Adrenal gland (tissue), 12 donors: ENCODE data around the gene PLAAT4. TPM values are rescaled to one million over a fixed set of nuclear protein-coding genes. Genes with fewer than 3 reads are reported as not detected.

ENCODE experiments used
- DNase-seq, 7 donors: peaks; one replicate each; pipeline ENCODE4 v3.0.0-alpha.2; 2019 to 2020
- H3K27ac ChIP-seq, 5 donors: fragments of 200-600 bp; sonication (generic) in 4 of 5; 1 replicate in 3 of 5; 2 replicates in 2 of 5; pipeline versions ENCODE4 v1.5.1 to v1.8.0; 2016 to 2020; ENCODE audit warnings: mild to moderate bottlenecking in 1 of 5
- H3K27me3 ChIP-seq: fragments of 200-600 bp; 2 replicates; pipeline ENCODE4 v1.8.0; 2021
- H3K36me3 ChIP-seq, 2 donors: fragments of 200-600 bp; replicated peaks in 1 of 2; 1 replicate in 1 of 2; 2 replicates in 1 of 2; pipeline versions ENCODE4 v1.5.1 to v1.8.0; 2018 to 2022
- H3K4me1 ChIP-seq, 2 donors: fragments of 200-600 bp; replicated peaks in 1 of 2; 1 replicate in 1 of 2; 2 replicates in 1 of 2; pipeline versions ENCODE4 v1.5.1 to v1.8.0; 2018 to 2021
- H3K4me3 ChIP-seq, 4 donors: fragments of 200-600 bp; sonication (generic) in 3 of 4; one replicate each; pipeline ENCODE4 v1.5.1; 2016 to 2018
- H3K9me3 ChIP-seq, 3 donors: fragments of 200-600 bp; sonication (generic) in 1 of 3; replicated peaks in 1 of 3; 1 replicate in 2 of 3; 2 replicates in 1 of 3; pipeline versions ENCODE4 v1.5.1 to v1.8.0; 2016 to 2021
- CTCF ChIP-seq, 6 experiments: fragments of 450-650 bp in 4 of 6; fragments of 200-600 bp in 2 of 6; sonication (generic) in 1 of 6; IDR thresholded peaks; 1 replicate in 5 of 6; 2 replicates in 1 of 6; pipeline versions ENCODE4 v1.5.1 to v1.8.0; 2016 to 2021; ENCODE audit warnings: antibody characterized with exemption in 6 of 6, mild to moderate bottlenecking in 2 of 6, moderate library complexity in 1 of 6
- POLR2A ChIP-seq, 2 donors: fragments of 450-650 bp; IDR thresholded peaks; one replicate each; pipeline ENCODE4 v1.6.1; 2017; ENCODE audit warnings: antibody characterized with exemption in 2 of 2, mild to moderate bottlenecking in 2 of 2, moderate library complexity in 1 of 2
- WGBS, 4 donors: extraction: QIAGEN DNeasy Blood & Tissue Kit in 2 of 4; methylation state at CpG; one replicate each; pipeline versions ENCODE4 v1.1.5 to v1.1.7; 2013 to 2017; 5-methylcytosine and 5-hydroxymethylcytosine counted together
- intact Hi-C, 2 donors: fragments of 100-400 bp; cut with DNase I; formaldehyde crosslinking; loops; one replicate each; pipeline versions ENCODE4 v1.14.1 to v1.15.0; 2022 to 2023
- polyA plus RNA-seq, 3 donors: library from polyadenylated mRNA; stranded (reverse); fragments of 200-250 nt in 2 of 3; fragments of 350-450 nt in 1 of 3; fragmentation: Illumina TruSeq in 1 of 3; extraction: RNeasy Lipid Tissue Mini Kit (QIAGEN cat#74804) in 1 of 3; gene quantifications; one replicate each; pipeline ENCODE4 v1.2.3, GENCODE V29; 2013 to 2014
- total RNA-seq, 9 donors: library from RNA; depleted of rRNA in 4 of 9; stranded (reverse); fragments of >200 nt in 4 of 9; fragments of 120-200 nt in 1 of 9; fragmentation: NEBNext Ultra II Directional in 1 of 9; extraction: Animal tissue kit (Norgen Biotek cat#: 25700) in 1 of 9; gene quantifications; one replicate each; pipeline versions ENCODE4 v1.1.0 to v1.2.4, GENCODE V29; 2013 to 2023
- donor health status: healthy with polysubstance abuse.
- donor health status: Bipolar disorder and iron deficiency.
- donor health status: DM: yes; HTN: yes; CAD: no.
- donor health status: DM: no; HTN: no; CAD: no.
- donor health status: DM: no; HTN: no; CAD: no.
- donor health status: DM: yes; HTN: yes; CAD: no.

Gene PLAAT4
- total and polyA plus RNA-seq, 12 donors = 3.7 to 49.5 (median 27.1) TPM

GRCh38 chr11:63490551-63491239, 45.9 kb upstream of the PLAAT4 start, which contains the start of gene PLAAT5:
TSS of gene PLAAT5 (minus strand) at chr11:63491167. CDS start at chr11:63491034, 133 bp downstream.
- Histone ChIP-seq H3K4me3 (peak within 1 kb of the TSS in 3 of 4 donors; percentile 18 to 50 (median 32)), H3K9me3 (no peaks in the 10 kb centered on the region), H3K27me3 (no peaks in the 10 kb centered on the region), H3K36me3 (no peaks in the 10 kb centered on the region), H3K27ac (peak within 1 kb of the TSS in 2 of 5 donors; percentile 29 to 38), H3K4me1 (peaks cover 12 to 28% of the 10 kb centered on the region in 2 donors)
- DNase-seq = peak in 2 of 7 donors; percentile 20 to 23
- intact Hi-C loops = no loop called here
- TF ChIP-seq CTCF (IDR thresholded peaks at IDR 0.05) (no peak), POLR2A (IDR thresholded peaks at IDR 0.05) (no peak)
- 15 to 28% (median 20%) methylated on average over 31 to 60 of the region's 60 CpGs for WGBS, 4 donors

GRCh38 chr11:63491240-63491587, 45.4 kb upstream of the PLAAT4 start:
- Histone ChIP-seq H3K9me3 (no peaks in the 10 kb centered on the region), H3K27me3 (no peaks in the 10 kb centered on the region), H3K36me3 (no peaks in the 10 kb centered on the region), H3K27ac (peak overlapping the region in 2 of 5 donors; percentile 29 to 38), H3K4me3 (peak overlapping the region in 3 of 4 donors; percentile 18 to 50 (median 32)), H3K4me1 (peaks cover 12 to 28% of the 10 kb centered on the region in 2 donors)
- TF ChIP-seq POLR2A (IDR thresholded peaks at IDR 0.05) = no peak
- no peak for TF ChIP-seq CTCF (IDR thresholded peaks at IDR 0.05)
- DNase-seq = no peak
- 2% methylated on average over 13 of the region's 13 CpGs for WGBS, 4 donors
- intact Hi-C loops = no loop called here

GRCh38 chr11:63491636-63492372, 44.8 kb upstream of the PLAAT4 start:
- H3K27me3 ChIP-seq = no peaks in the 10 kb centered on the region
- WGBS, 4 donors = 37 to 48% (median 43%) methylated on average over 11 of the region's 11 CpGs
- peak in 1 of 7 donors; percentile 58 for DNase-seq
- H3K4me3 ChIP-seq = peak overlapping the region in 2 of 4 donors; percentile 32 to 50
- intact Hi-C loops = no loop called here
- H3K4me1 ChIP-seq = peaks cover 12 to 28% of the 10 kb centered on the region in 2 donors
- no peaks in the 10 kb centered on the region for H3K9me3 ChIP-seq
- H3K36me3 ChIP-seq = no peaks in the 10 kb centered on the region
- H3K27ac ChIP-seq = peak overlapping the region in 1 of 5 donors; percentile 38
- TF ChIP-seq CTCF (IDR thresholded peaks at IDR 0.05) (no peak), POLR2A (IDR thresholded peaks at IDR 0.05) (no peak)

- Histone ChIP-seq H3K36me3 (no peaks in the 10 kb centered on the region), H3K27ac (no peak overlapping the region), H3K9me3 (no peaks in the 10 kb centered on the region), H3K27me3 (no peaks in the 10 kb centered on the region), H3K4me1 (peaks cover 12 to 28% of the 10 kb centered on the region in 2 donors), H3K4me3 (no peak overlapping the region)
- DNase-seq = no peak
- no peak for TF ChIP-seq CTCF (IDR thresholded peaks at IDR 0.05)
- no peak for TF ChIP-seq POLR2A (IDR thresholded peaks at IDR 0.05)
- WGBS, 4 donors = 93 to 100% (median 98%) methylated on average over 1 of the region's 1 CpG
- intact Hi-C loops = no loop called here
Observed at GRCh38 chr11:63492441-63492840, 44.2 kb upstream of the PLAAT4 start.
